Colon (tissue), 2 donors: Measurements from ENCODE around the gene CDC42BPB.

Experiments used
- FAIRE-seq: peaks from 2 replicates; lab custom pipeline; 2012; peaks lifted over from hg19 to GRCh38; lab: Jason Lieb, UNC
- donor health status: control.
- donor health status: control.

The CDC42BPB gene

DNA sequence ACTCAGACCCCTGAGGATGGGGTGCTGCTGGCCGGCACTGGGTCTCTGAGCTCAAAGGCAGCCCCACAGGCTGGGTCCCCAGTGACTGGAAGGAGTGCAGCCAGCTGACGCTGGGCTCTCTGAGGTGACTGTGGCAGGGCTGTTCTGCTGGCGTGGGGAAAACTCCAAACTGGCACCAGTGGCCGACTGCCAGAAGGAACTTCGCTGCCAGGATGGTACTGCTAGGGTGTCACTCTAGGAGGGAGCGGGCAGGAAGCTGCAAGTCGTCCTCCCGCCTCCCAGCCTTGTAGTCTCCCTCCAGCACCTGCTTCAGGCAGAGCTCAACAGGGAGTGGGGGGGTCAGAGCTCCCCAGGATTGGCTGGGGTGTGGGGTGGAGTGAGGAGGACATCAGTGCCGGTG, 41.3 kb downstream of the CDC42BPB start:
- FAIRE-seq: no peak

GRCh38 chr14:103015426-103015825, 41.9 kb downstream of the CDC42BPB start:
- FAIRE-seq: no peak

DNA sequence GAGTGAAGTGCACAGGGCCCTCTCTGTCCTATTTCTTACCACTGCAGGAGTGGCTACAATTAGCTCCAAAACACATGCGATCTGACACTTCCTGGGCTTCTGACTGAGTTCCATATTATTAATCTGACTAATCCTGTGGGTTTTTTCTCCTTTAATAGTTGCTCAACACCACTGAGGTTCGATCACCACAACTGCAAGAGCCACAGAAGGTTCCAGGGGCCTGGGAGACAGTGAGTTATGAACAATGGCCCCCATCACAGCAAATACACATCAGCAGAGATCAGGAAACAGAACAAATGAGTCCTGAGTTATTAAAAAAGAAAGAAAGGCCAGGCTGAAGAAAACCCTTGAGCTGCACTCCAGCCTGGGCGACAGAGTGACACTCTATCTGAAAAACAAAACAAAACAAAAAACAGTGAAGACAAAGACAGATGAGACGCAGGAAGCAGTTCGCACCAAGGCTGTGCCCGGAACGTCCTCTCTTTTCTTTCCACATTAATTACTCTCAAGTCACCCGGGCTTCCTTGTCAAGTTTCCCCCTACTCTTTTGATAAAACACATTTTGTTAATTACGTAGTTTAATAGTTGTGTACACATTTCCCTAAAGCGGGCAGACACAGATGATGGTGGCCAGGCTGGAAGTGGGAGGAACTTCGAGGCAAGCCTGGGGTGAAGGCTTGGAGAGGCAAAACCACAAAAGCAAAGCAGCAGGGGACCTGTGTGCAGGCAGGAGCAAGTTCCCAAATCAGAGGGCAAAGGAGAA, 42.7 kb downstream of the CDC42BPB start:
- FAIRE-seq: no peak

DNA sequence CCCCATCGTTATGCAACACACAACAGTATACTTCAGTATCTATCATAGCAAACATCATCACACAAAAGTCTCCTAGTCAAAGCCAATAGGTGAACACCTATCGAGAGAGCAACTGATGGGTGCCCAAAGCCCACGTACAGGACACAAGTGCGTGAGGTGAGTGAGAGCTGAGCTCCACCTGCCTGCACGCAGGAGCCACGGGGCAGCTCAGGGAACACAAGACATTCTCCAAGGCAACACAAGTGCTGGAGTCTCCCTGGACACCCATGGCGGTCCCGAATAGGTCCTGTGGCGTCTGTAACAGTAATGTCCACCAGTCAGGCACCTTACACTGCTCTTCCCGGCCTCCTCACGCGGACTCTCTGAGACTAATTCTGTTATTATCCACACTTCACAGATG, 44.3 kb downstream of the CDC42BPB start:
- no peak for FAIRE-seq

GRCh38 chr14:103009559-103009958, 47.8 kb downstream of the CDC42BPB start:
- FAIRE-seq: no peak

DNA sequence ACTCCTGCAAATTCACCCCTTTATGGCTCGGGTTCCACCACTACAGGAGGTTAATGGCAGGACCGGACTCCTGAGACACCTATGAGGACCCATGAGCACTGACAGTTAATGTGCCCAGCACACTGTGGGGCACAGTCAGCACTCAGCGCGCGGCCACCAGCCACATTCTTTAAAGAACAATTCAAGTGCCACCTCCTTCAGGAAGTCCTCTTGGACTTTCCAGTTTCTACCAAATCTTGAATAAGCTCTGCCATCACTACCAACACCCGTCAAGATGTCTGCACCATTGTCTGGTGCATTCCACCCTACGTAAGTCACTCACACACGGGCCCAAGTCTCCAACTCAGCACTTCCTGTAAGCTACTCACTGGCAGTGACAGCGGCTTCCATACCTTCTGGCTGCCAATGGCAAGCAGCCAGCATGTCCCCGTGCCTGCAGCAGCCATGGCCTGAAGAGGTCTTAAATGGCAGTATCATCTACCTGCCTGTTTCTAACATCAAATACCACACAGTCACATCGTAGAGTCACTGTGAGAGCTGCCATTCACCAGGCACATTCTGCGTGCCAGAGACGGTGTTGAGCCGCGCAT, 48.5 kb downstream of the CDC42BPB start:
- FAIRE-seq: no peak

GRCh38 chr14:103008126-103008525, 49.2 kb downstream of the CDC42BPB start:
- FAIRE-seq: no peak

DNA sequence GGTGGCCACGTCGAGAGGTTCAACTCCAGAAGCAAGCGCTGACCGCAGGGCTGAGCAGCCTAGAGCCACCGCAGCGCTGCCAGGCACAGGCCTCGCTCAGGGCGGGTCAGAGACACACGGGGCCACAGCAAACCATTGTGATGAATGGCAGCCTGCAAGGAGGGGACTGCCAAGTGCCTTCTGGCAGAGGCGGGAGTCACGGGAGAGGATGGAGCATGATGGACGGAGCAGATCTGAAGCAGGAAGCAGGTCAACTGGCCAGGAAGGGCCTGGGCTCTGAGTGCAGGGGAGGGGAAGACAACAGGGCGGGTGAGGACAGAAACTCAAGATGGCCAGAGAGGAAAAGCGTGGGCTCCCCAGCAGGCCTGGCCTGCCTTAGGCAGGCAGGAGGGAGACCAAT, 49.8 kb downstream of the CDC42BPB start:
- FAIRE-seq: no peak

DNA sequence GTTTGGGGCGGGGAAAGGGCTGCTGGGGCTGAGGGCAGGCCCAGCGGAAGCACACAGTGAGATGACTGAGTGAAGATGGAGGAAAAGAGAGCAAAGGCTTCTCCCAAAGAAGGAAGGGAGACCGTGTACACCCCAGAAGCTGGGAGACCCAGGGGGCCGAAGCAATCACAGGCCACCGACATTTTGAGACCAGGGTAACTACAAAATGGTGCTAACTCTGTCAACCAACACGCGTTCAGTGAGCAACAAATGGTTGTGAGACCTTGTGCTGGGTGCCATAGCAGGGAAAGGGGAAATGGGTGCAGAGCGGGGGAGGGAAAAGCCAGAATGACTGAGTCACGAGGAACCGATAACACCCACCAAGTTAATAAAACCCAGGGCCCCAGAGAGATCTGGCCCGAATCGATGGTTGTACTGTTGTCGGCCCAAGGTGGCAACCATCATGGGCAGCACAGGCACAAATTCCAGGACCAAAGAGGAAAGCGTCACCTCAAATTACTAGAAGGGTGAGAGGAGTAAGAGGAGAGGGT, 50.3 kb downstream of the CDC42BPB start:
- FAIRE-seq: no peak

DNA sequence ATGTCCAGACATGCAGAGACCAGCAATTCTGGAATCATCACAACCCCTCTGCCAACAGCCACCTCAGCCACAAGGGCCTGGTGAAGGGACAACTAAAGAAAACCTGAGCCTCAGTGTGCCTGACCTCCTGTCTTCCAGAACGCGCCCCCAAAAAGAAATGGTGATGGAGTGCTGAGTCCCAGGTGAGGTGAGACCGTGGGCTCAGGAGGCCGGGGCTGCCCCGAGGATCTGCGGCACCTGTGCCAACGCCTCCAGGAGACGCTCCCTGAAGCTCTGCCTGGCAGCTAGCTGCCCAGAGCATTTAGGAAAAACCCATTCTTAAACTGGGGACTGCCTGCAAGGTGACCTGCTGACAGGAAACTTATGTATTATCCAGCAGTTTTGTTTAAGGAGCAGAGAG, 51.2 kb downstream of the CDC42BPB start:
- FAIRE-seq: no peak

DNA sequence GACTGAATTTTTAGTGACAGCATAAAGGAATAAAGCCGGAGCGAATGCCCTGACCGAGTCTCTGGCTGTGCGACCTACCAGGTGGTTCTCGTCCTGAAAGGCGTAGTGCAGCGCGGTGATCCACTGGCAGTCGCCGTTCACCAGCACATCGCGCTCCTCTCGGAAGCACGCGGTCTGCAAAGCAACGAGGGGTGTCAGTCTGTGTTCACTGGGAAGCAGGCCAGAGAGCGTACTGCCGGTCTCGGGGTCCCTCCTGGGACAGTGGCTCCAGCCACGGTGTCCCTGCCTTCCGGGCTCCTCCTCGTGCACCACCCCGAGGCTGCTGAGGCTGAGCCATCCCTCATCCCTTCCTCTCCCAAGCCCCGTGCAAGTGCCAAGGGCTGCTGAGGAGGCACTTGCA, 53.5 kb downstream of the CDC42BPB start:
- FAIRE-seq: no peak

- no peak for FAIRE-seq
These were observed 54.1 kb downstream of the CDC42BPB start for GRCh38 chr14:103003351-103003615.

DNA sequence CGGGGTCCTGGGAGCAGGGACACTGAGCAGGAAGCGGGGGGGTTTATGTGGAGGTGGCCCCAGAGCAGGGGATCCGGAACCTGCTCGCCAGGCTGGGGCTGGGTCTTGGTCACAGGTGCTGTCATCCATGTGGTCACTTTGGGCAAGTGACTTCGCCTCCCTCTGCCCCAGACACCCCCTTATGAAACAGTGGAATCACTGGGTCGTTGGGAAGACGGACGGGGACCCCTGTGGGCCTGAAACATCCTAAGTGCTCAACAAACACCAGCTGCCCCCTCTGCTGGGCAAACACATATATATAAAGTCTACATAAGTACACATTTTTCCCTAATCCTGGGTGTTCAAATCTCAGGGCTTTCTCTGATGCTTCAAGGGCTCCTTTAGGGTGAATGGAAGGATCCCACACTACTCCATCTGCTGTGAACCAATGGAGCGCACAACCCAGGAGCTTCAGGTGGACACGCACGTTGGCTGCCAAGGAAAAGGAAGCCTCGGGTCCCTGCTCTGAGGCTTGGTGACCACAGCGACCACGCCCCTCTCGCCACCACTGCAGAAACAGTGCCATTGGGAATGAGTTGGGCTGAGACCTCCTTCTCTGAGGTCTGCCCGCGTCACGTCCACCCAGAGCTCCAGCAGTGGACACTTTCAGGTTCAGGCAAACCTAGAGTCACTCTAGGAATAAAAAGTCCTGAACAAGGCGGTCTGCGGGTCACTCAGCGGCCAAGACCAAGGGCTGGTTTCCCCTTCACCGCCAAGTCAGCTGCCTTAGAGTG, 54.6 kb downstream of the CDC42BPB start:
- no peak for FAIRE-seq

DNA sequence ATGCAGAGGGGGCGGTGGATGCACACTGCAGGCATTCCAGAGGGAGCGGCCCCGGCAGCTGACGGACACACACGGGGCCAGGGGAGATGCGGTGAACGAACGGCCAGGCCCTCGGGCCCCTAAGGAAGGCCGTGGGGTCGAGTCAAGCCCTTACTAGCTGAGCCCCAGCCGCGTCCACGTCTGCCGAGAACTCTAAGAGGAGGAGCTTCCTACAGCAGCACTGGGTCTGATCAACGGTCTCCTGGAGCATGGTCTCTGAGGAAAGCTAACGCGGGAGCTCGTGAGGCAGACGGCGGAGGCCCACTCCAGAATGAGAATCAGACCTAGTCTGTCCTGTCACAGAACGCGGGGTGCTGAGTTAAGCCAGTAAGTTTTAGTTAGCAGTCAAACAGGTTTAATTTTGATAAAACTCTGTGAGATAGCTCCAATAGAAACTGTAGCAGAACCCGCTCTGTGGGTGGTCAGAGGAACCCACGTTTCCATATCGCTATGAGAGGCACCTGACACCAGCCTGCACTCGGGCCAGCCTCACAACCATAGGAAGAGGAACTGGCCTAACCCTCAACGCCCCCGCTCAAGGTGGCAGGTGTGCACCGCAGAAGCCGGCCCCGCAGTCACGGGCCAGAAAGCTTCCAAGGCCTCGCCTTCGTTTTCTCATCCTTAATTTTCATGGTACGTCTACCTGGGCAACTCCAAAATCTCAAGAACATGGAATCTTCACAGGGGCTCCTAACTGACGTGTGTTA, 55.5 kb downstream of the CDC42BPB start:
- no peak for FAIRE-seq

DNA sequence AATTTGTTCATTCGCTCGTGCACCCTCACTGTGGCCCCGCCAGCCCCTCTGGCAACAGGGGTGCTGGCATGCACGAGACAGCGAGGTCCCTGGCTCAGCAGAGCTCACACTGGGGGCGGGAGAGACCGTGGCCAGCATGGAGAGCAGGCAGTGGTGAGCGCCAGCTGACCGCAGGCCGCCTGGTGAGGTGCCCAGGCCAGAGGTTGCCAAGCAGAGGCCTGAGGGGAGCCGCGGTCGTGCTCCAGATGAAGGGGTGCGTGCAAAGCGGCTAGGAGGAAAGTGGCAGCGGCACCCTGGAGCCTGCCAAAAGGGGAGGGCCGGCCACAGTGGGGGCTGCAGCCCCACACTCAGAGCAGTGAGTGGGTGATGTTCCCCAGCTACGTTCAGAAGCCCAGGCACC, 56.1 kb downstream of the CDC42BPB start:
- FAIRE-seq: no peak

DNA sequence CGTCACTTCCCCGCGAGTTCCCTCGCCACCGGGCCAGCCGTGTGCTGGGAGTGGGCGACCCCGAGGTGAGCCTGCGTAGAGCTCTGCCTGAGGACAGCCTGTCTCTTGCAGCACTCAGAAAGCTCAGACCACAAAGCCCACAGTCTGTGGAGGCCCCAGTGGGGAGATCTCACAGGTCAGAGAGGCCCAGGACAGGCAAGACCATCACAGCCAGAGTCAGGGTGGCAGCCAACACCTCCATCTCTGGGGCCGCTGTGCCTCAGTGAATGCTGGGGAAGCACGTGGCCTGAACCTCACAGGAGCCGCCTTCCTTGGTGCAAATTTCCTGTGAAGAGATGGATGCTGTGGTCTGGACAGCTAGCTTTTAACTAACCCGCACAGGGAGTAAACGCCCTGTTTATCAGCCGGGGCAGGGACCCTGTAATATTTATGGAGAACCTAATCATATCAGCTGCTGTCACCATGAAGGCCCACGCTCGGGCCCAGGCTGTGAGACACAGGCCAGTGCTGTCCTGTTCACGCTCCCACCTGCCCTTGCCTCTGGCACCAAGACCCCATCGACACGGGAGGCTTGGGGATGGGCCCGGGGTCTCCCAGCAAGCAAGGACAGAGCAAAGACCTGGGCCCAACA, 56.9 kb downstream of the CDC42BPB start:
- FAIRE-seq: no peak

DNA sequence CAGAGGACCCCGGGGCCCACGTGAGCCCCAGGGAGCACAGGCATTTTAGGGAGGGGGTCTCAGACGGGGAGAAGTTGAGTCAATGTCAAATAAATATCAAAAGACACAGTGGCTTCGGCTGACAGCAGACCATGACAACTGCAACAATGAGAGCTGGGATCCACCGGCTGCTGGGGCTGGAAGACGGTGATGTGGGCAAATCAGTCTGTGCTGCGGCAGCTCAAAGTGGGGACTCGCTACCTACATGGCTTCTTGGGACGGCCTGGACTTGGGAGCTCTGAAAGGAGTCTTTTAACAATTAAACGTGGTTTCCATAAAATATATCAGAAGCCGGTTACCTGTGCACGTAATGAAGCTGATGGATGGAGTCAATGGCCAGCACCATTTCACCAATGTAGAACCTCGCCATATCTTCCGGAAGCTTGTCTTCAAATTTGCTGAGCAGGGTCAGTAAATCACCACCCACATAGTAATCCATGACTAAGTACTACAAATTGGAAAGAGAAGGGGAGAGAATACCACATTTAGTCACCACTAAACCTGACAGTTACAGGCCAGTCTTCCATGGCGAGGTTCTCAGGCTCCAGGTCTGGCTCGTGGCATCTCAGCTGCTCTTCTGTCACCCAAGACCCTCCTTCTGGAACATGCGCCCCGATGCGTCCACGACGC, 58.0 kb downstream of the CDC42BPB start:
- FAIRE-seq: no peak

DNA sequence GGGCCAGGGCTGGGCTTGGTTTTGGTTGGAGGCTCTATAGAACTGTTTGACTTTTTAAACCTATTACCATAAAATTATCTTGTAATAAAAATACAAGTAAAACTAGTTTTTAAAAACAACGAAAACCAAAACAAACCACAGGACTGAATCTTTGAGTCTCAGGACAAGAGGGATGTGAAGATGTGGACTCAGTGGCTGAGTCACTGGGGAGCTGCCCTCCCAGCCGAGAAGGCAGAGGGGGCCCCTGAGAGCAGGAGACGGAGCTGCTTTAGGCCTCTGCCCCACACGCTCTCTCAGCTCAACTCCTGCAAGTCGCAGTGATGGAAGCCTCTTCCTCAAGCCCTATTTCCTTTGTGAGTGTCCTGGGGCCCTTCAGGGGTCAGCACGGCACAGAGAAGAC, 59.0 kb downstream of the CDC42BPB start:
- FAIRE-seq: no peak

GRCh38 chr14:102996941-102997340, 60.4 kb downstream of the CDC42BPB start:
- FAIRE-seq: no peak

DNA sequence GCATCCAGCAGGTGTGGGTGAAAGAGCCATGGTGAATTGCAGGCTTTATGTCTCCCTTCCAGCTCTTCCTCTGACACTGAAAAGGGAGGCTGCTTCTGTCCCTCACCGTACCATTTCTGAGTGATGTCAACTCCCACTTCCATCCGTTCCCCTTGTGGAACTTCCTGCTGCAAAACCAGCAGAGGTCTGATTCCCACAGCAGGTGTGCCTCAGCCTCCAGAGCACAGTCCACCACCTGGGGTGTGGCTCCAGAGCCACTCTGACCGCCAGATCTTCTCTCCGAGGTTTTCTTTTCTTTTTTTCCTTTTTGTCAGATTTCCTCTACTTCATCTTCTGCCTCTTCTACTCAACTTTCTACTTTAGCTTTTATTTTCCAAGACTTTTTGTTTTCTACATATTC, 62.7 kb downstream of the CDC42BPB start:
- no peak for FAIRE-seq

GRCh38 chr14:102993523-102993922, 63.8 kb downstream of the CDC42BPB start:
- FAIRE-seq: peak; percentile 5

- FAIRE-seq: no peak
These were observed 66.0 kb downstream of the CDC42BPB start for GRCh38 chr14:102991376-102991775.
